H1 (cell line): Measurements from ENCODE around the gene COL6A3. TPM values are rescaled to one million over a fixed set of nuclear protein-coding genes. Genes with fewer than 3 reads are reported as not detected.

Source experiments
- CTCF ChIA-PET: fragments of 300-600 bp; sonication (Branson Sonifier 250); formaldehyde crosslinking; loops from one replicate; lab custom pipeline; 2021; ENCODE audit not compliant: partially characterized antibody; lab: Charles Lee
- POLR2A ChIA-PET: fragments of 300-600 bp; sonication (Branson Sonifier 250); formaldehyde crosslinking; loops from one replicate; lab custom pipeline; 2021; ENCODE audit warnings: inconsistent platforms; ENCODE audit not compliant: partially characterized antibody; lab: Charles Lee
- DNase-seq, 2 experiments: peaks; one replicate each; pipeline versions ENCODE4 v3.0.0 to v3.0.0-alpha.2; 2010 to 2022; ENCODE audit warnings: low spot score in 2 of 2, low read depth in 1 of 2, mixed read lengths in 1 of 2
- FAIRE-seq: peaks from 2 replicates; lab custom pipeline; 2011; peaks lifted over from hg19 to GRCh38; lab: Jason Lieb, UNC
- H2AFZ ChIP-seq: 2 replicates; pipeline ENCODE4 v1.8.1; 2012; ENCODE audit warnings: low read length, inconsistent platforms
- H2AK5ac ChIP-seq: 2 replicates; pipeline ENCODE4 v1.6.1; 2013; ENCODE audit warnings: low read depth, low read length
- H2BK120ac ChIP-seq: replicated peaks from 2 replicates; pipeline ENCODE3; 2013; ENCODE audit warnings: low read depth, low read length, inconsistent platforms
- H2BK12ac ChIP-seq: 2 replicates; pipeline ENCODE4 v1.6.1; 2013; ENCODE audit warnings: low read depth, low read length
- H2BK15ac ChIP-seq: 2 replicates; pipeline ENCODE4 v1.6.1; 2013; ENCODE audit warnings: low read length
- H2BK20ac ChIP-seq: 2 replicates; pipeline ENCODE4 v1.6.1; 2013; ENCODE audit warnings: low read length
- H2BK5ac ChIP-seq: 2 replicates; pipeline ENCODE4 v1.6.1; 2013; ENCODE audit warnings: low read depth, low read length
- H3K14ac ChIP-seq: 2 replicates; pipeline ENCODE4 v1.6.1; 2013; ENCODE audit warnings: inconsistent platforms; ENCODE audit not compliant: insufficient read length
- H3K18ac ChIP-seq: 2 replicates; pipeline ENCODE4 v1.6.1; 2013; ENCODE audit warnings: low read length; ENCODE audit errors: extremely low read depth
- H3K23ac ChIP-seq: 2 replicates; pipeline ENCODE4 v1.6.1; 2013; ENCODE audit warnings: inconsistent platforms; ENCODE audit not compliant: insufficient read length
- H3K23me2 ChIP-seq: 2 replicates; pipeline ENCODE4 v1.6.1; 2013; ENCODE audit warnings: low read depth, low read length
- H3K27ac ChIP-seq: 2 replicates; pipeline ENCODE4 v1.6.1; 2011; ENCODE audit warnings: low read depth, low read length, inconsistent platforms
- H3K27me3 ChIP-seq, 4 experiments: replicated peaks in 1 of 4; 1 replicate in 1 of 4; 2 replicates in 3 of 4; pipeline versions ENCODE4 v1.6.1 to v1.8.1; 2011 to 2013; ENCODE audit warnings: low read length in 3 of 4, mild to moderate bottlenecking in 3 of 4, inconsistent platforms in 2 of 4, mixed read lengths in 2 of 4, moderate library complexity in 1 of 4; ENCODE audit not compliant: control insufficient read depth in 3 of 4, insufficient read depth in 3 of 4; ENCODE audit errors: extremely low read depth in 1 of 4
- H3K36me3 ChIP-seq, 4 experiments: 2 replicates each; pipeline versions ENCODE4 v1.6.1 to v1.8.1; 2011 to 2013; ENCODE audit warnings: mild to moderate bottlenecking in 4 of 4, low read length in 3 of 4, moderate library complexity in 2 of 4, control low read depth in 1 of 4, inconsistent platforms in 1 of 4; ENCODE audit not compliant: insufficient read depth in 4 of 4, control insufficient read depth in 2 of 4
- H3K4ac ChIP-seq: replicated peaks from 2 replicates; pipeline ENCODE3; 2013; ENCODE audit warnings: low read length, low read depth, mixed read lengths, inconsistent platforms; ENCODE audit not compliant: insufficient read length
- H3K4me1 ChIP-seq, 4 experiments: replicated peaks in 1 of 4; 1 replicate in 1 of 4; 2 replicates in 3 of 4; pipeline versions ENCODE4 v1.6.1 to v1.8.1; 2011 to 2013; ENCODE audit warnings: low read length in 3 of 4, inconsistent platforms in 2 of 4, mixed read lengths in 1 of 4; ENCODE audit not compliant: insufficient read depth in 4 of 4, control insufficient read depth in 3 of 4
- H3K4me2 ChIP-seq, 2 experiments: 2 replicates each; pipeline versions ENCODE4 v1.6.1 to v1.8.1; 2011 to 2013; ENCODE audit warnings: low read depth in 2 of 2, low read length in 2 of 2, control low read depth in 1 of 2, inconsistent platforms in 1 of 2, mild to moderate bottlenecking in 1 of 2; ENCODE audit not compliant: insufficient read depth in 1 of 2
- H3K4me3 ChIP-seq, 4 experiments: fragments of 200-600, 300-600 bp in 1 of 4; sonication (generic), shearing (Covaris generic), sonication (Bioruptor Twin) in 1 of 4; 2 replicates each; pipeline versions ENCODE4 v1.5.1 to v1.8.1; 2011 to 2016; ENCODE audit warnings: low read length in 4 of 4, low read depth in 3 of 4, control low read depth in 2 of 4, inconsistent platforms in 2 of 4, mild to moderate bottlenecking in 2 of 4, mixed read lengths in 1 of 4, moderate library complexity in 1 of 4; ENCODE audit not compliant: insufficient read depth in 2 of 4; ENCODE audit errors: extremely low read depth in 1 of 4
- H3K56ac ChIP-seq: replicated peaks from 2 replicates; pipeline ENCODE3; 2013; ENCODE audit warnings: low read depth, mild to moderate bottlenecking, mixed read lengths, low read length, inconsistent platforms; ENCODE audit not compliant: insufficient read length
- H3K79me1 ChIP-seq: 2 replicates; pipeline ENCODE4 v1.6.1; 2013; ENCODE audit warnings: low read depth, low read length, control low read depth
- H3K79me2 ChIP-seq, 2 experiments: 2 replicates each; pipeline versions ENCODE4 v1.6.1 to v1.8.1; 2012 to 2013; ENCODE audit warnings: low read length in 2 of 2, mild to moderate bottlenecking in 2 of 2, inconsistent platforms in 1 of 2; ENCODE audit not compliant: insufficient read depth in 2 of 2, control insufficient read depth in 1 of 2
- H3K9ac ChIP-seq, 4 experiments: replicated peaks in 1 of 4; 1 replicate in 1 of 4; 2 replicates in 3 of 4; pipeline versions ENCODE4 v1.6.1 to v1.8.1; 2011 to 2013; ENCODE audit warnings: low read depth in 3 of 4, low read length in 3 of 4, control low read depth in 2 of 4, mild to moderate bottlenecking in 2 of 4, moderate library complexity in 2 of 4, inconsistent platforms in 1 of 4; ENCODE audit errors: extremely low read depth in 1 of 4
- H3K9me3 ChIP-seq, 2 experiments: 2 replicates each; pipeline versions ENCODE4 v1.6.1 to v1.8.1; 2012 to 2013; ENCODE audit warnings: mild to moderate bottlenecking in 2 of 2, moderate library complexity in 2 of 2, control low read depth in 1 of 2, inconsistent platforms in 1 of 2, low read depth in 1 of 2, low read length in 1 of 2, mixed read lengths in 1 of 2; ENCODE audit not compliant: insufficient read depth in 2 of 2
- H4K20me1 ChIP-seq, 2 experiments: replicated peaks in 1 of 2; 2 replicates each; pipeline versions ENCODE3 to v1.8.1; 2011 to 2013; ENCODE audit warnings: inconsistent platforms in 2 of 2, low read length in 2 of 2, mild to moderate bottlenecking in 1 of 2; ENCODE audit not compliant: insufficient read depth in 2 of 2, control insufficient read depth in 1 of 2
- H4K5ac ChIP-seq: 2 replicates; pipeline ENCODE4 v1.6.1; 2013; ENCODE audit warnings: low read length, low read depth, mixed read lengths, inconsistent platforms; ENCODE audit not compliant: insufficient read length
- H4K8ac ChIP-seq: 2 replicates; pipeline ENCODE4 v1.8.0; 2013; ENCODE audit warnings: mild to moderate bottlenecking, moderate library complexity, low read length, inconsistent platforms; ENCODE audit not compliant: insufficient read depth; ENCODE audit errors: extremely low read depth
- H4K91ac ChIP-seq: replicated peaks from 2 replicates; pipeline ENCODE3; 2013; ENCODE audit warnings: low read length, mixed read lengths, inconsistent platforms; ENCODE audit not compliant: insufficient read length
- BCL11A ChIP-seq, 2 experiments: IDR thresholded peaks; one replicate each; pipeline ENCODE4 v1.6.1; 2011; ENCODE audit warnings: low read depth in 2 of 2, low read length in 2 of 2, mild to moderate bottlenecking in 2 of 2
- EGR1 ChIP-seq: IDR thresholded peaks from 2 replicates; pipeline ENCODE4 v1.6.1; 2011; ENCODE audit warnings: low read depth, low read length, borderline replicate concordance
- GTF2F1 ChIP-seq: IDR thresholded peaks from 2 replicates; pipeline ENCODE4 v1.6.1; 2012; ENCODE audit warnings: low read depth, low read length, improper control_type of control experiment, borderline replicate concordance
- KDM4A ChIP-seq: IDR thresholded peaks from one replicate; pipeline ENCODE4 v1.7.1; 2012; ENCODE audit warnings: low read depth, mild to moderate bottlenecking, moderate library complexity, low read length, inconsistent platforms; ENCODE audit not compliant: severe bottlenecking
- MAFK ChIP-seq: IDR thresholded peaks from 2 replicates; pipeline ENCODE4 v1.6.1; 2012; ENCODE audit warnings: low read depth, mild to moderate bottlenecking, improper control_type of control experiment, low read length
- MAX ChIP-seq: IDR thresholded peaks from 2 replicates; pipeline ENCODE4 v1.6.1; 2012; ENCODE audit warnings: inconsistent platforms
- POU5F1 ChIP-seq: IDR thresholded peaks from 2 replicates; pipeline ENCODE4 v1.6.1; 2011; ENCODE audit warnings: low read depth, mild to moderate bottlenecking, low read length, moderate library complexity
- SP1 ChIP-seq: IDR thresholded peaks from 2 replicates; pipeline ENCODE4 v1.6.1; 2011; ENCODE audit warnings: low read depth, low read length
- SUZ12 ChIP-seq: fragments of 200-600 bp; sonication (generic); IDR thresholded peaks from 2 replicates; pipeline ENCODE4 v1.6.1; 2012; ENCODE audit warnings: mild to moderate bottlenecking, inconsistent platforms, low read length, moderate library complexity, mixed read lengths
- ZNF274 ChIP-seq: IDR thresholded peaks from 2 replicates; pipeline ENCODE4 v1.7.0; 2012; ENCODE audit warnings: low read length, borderline replicate concordance; ENCODE audit errors: extremely low read depth
- WGBS, 2 experiments: shearing (Covaris generic) in 1 of 2; methylation state at CpG; one replicate each; pipeline versions ENCODE4 v1.1.6 to v1.1.7; 2013 to 2015; ENCODE audit warnings: low lambda C conversion rate in 2 of 2, mixed read lengths in 2 of 2, inconsistent platforms in 1 of 2, low coverage in 1 of 2, missing lambda C conversion rate in 1 of 2; ENCODE audit not compliant: insufficient replicate concordance in 2 of 2, insufficient coverage in 1 of 2, insufficient read length in 1 of 2; ENCODE audit errors: extremely low coverage in 1 of 2, missing lambda C conversion rate in 1 of 2; 5-methylcytosine and 5-hydroxymethylcytosine counted together
- polyA plus RNA-seq, 7 experiments: library from polyadenylated mRNA; depleted of rRNA in 3 of 7; stranded (reverse) in 5 of 7; unstranded in 2 of 7; fragments of >200 nt in 5 of 7; fragments of 200-250 nt in 2 of 7; gene quantifications; 1 replicate in 5 of 7; 2 replicates in 1 of 7; 4 replicates in 1 of 7; pipeline versions ENCODE4 v1.2.1 to v1.2.3, GENCODE V29; 2011 to 2013; ENCODE audit warnings: missing spikeins in 2 of 7, mixed read lengths in 2 of 7
- total RNA-seq: library from RNA; stranded (reverse); fragmentation: NEBNext Ultra II Directional; extraction: Animal tissue kit (Norgen Biotek cat#: 25700); gene quantifications from 2 replicates; pipeline ENCODE4 v1.2.1, GENCODE V29; 2021

The COL6A3 gene
- total and polyA plus RNA-seq, 2 of the 8 experiments (the other 6 are each of a cell fraction or from before 2014, with no cell fraction given): 1.2 to 3.4 TPM

- no peaks in the 10 kb centered on the region; a peak in 1 of 7 replicates for H3K27me3 ChIP-seq
- H3K4me2 ChIP-seq: no peak overlapping the region
- CTCF ChIA-PET: interaction anchor here (0.7 to 1.3 kb wide), 2 partner anchors 9 to 94 kb away, joined by 3 to 4 read pairs; no protein-coding TSS in a partner anchor
- no peak overlapping the region for H2BK120ac ChIP-seq
- no peaks in the 10 kb centered on the region for H3K36me3 ChIP-seq
- no peak overlapping the region for H2BK5ac ChIP-seq
- no peak overlapping the region for H3K18ac ChIP-seq
- DNase-seq (no peak), FAIRE-seq (no peak)
- no peak overlapping the region for H2AFZ ChIP-seq
- H3K4me1 ChIP-seq: peaks cover 0 to 3% (median under 1%) of the 10 kb centered on the region in 4 experiments; a peak in 1 of 7 replicates
- TF ChIP-seq BCL11A (IDR thresholded peaks at IDR 0.05; ENCODE audit: low read depth in 2 of 2, low read length in 2 of 2): no peak
- TF ChIP-seq POU5F1: no peak
- TF ChIP-seq SUZ12: no peak
- TF ChIP-seq KDM4A: no peak
- no peak for TF ChIP-seq EGR1
- TF ChIP-seq GTF2F1: no peak
- no peak for TF ChIP-seq MAX
- no peak for TF ChIP-seq SP1
- no peak for TF ChIP-seq ZNF274
- TF ChIP-seq MAFK: no peak
- POLR2A ChIA-PET: no interaction called here
- no peak overlapping the region for H3K4me3 ChIP-seq
- H3K4ac ChIP-seq: no peak overlapping the region
- WGBS, 2 experiments: 88% methylated on average over 6 of the region's 6 CpGs; no CpG with 5 or more reads in 1 of the 2 experiments
- H2BK12ac ChIP-seq: no peak overlapping the region
- H3K79me2 ChIP-seq: no peaks in the 10 kb centered on the region
- H4K5ac ChIP-seq: no peak overlapping the region
- no peak overlapping the region for H2BK15ac ChIP-seq
- no peak overlapping the region for H2BK20ac ChIP-seq
- H3K27ac ChIP-seq: no peak overlapping the region
- no peak overlapping the region for H3K9ac ChIP-seq
- no peaks in the 10 kb centered on the region for H3K23me2 ChIP-seq
- H3K56ac ChIP-seq: no peak overlapping the region
- no peak overlapping the region for H3K23ac ChIP-seq
- H4K8ac ChIP-seq: no peak overlapping the region
- no peak overlapping the region for H2AK5ac ChIP-seq
- no peaks in the 10 kb centered on the region for H3K9me3 ChIP-seq
- H3K14ac ChIP-seq: no peak overlapping the region
- H3K79me1 ChIP-seq: no peaks in the 10 kb centered on the region; the same call in 1 of the 2 replicates
- H4K20me1 ChIP-seq: no peaks in the 10 kb centered on the region
- no peak overlapping the region for H4K91ac ChIP-seq
Measured at GRCh38 chr2:237315829-237316225, 98.1 kb downstream of the COL6A3 start.
